ENCODE data around the gene FBXW7.

FBXW7 gene

GRCh38 chr4:152273343-152273742, 262.5 kb downstream of the FBXW7 start:
- DNase-seq, result no peak

Data from stimulated activated naive CD4-positive, alpha-beta T cell (primary cell).